ENCODE data around the gene CLEC4E.

CLEC4E gene

GRCh38 chr12:8554451-8555195, 13.9 kb upstream of the CLEC4E start:
- peak; percentile 5 for DNase-seq (ENCODE audit: extremely low read depth, low read depth)
- TF ChIP-seq CTCF (IDR thresholded peaks at IDR 0.05; ENCODE audit: low read depth, low read length, missing control alignments) = no peak
- no peak overlapping the region for H3K4me3 ChIP-seq (replicated peaks; ENCODE audit: low read depth, low read length)

GRCh38 chr12:8553088-8553627, 12.5 kb upstream of the CLEC4E start:
- no peak for TF ChIP-seq CTCF (IDR thresholded peaks at IDR 0.05; ENCODE audit: low read depth, low read length, missing control alignments)
- no peak for DNase-seq (ENCODE audit: extremely low read depth, low read depth)
- H3K4me3 ChIP-seq (replicated peaks; ENCODE audit: low read depth, low read length) = no peak overlapping the region

GRCh38 chr12:8549381-8549780, 8.7 kb upstream of the CLEC4E start:
- no peak for TF ChIP-seq CTCF (IDR thresholded peaks at IDR 0.05; ENCODE audit: low read depth, low read length, missing control alignments)
- DNase-seq (ENCODE audit: extremely low read depth, low read depth) = no peak
- no peak overlapping the region for H3K4me3 ChIP-seq (replicated peaks; ENCODE audit: low read depth, low read length)

- no peak for TF ChIP-seq CTCF (IDR thresholded peaks at IDR 0.05; ENCODE audit: low read depth, low read length, missing control alignments)
- H3K4me3 ChIP-seq (replicated peaks; ENCODE audit: low read depth, low read length) = no peak overlapping the region
- DNase-seq (ENCODE audit: extremely low read depth, low read depth) = no peak
Observed at GRCh38 chr12:8548192-8548591, 7.5 kb upstream of the CLEC4E start.

GRCh38 chr12:8547645-8548044, 6.9 kb upstream of the CLEC4E start:
- no peak for DNase-seq (ENCODE audit: extremely low read depth, low read depth)
- TF ChIP-seq CTCF (IDR thresholded peaks at IDR 0.05; ENCODE audit: low read depth, low read length, missing control alignments) = no peak
- H3K4me3 ChIP-seq (replicated peaks; ENCODE audit: low read depth, low read length) = no peak overlapping the region

- H3K4me3 ChIP-seq (replicated peaks; ENCODE audit: low read depth, low read length) = no peak overlapping the region
- no peak for TF ChIP-seq CTCF (IDR thresholded peaks at IDR 0.05; ENCODE audit: low read depth, low read length, missing control alignments)
- no peak for DNase-seq (ENCODE audit: extremely low read depth, low read depth)
Observed at GRCh38 chr12:8546591-8546990, 5.9 kb upstream of the CLEC4E start.
